Neural crest cell (in vitro differentiated cells): ENCODE measurements around the gene CNGB1. TPM values are rescaled to one million over a fixed set of nuclear protein-coding genes. Genes with fewer than 3 reads are reported as not detected.

ENCODE experiments used
- DNase-seq: peaks from one replicate; pipeline ENCODE4 v3.0.0; 2021; ENCODE audit warnings: low read depth, mixed read lengths, low spot score
- H3K27ac Mint-ChIP-seq: one replicate; pipeline ENCODE4 v1.8.0; 2021; ENCODE audit warnings: mild to moderate bottlenecking, mixed read lengths; ENCODE audit not compliant: unreplicated experiment
- H3K27me3 Mint-ChIP-seq: 2 replicates; pipeline ENCODE4 v1.8.0; 2021; ENCODE audit warnings: low read depth, mild to moderate bottlenecking, mixed read lengths
- H3K36me3 Mint-ChIP-seq: 2 replicates; pipeline ENCODE4 v1.8.0; 2021; ENCODE audit warnings: low read depth, mild to moderate bottlenecking, mixed read lengths
- H3K4me1 Mint-ChIP-seq: 2 replicates; pipeline ENCODE4 v1.8.0; 2021; ENCODE audit warnings: mixed read lengths
- H3K4me3 Mint-ChIP-seq: one replicate; pipeline ENCODE4 v1.8.0; 2021; ENCODE audit warnings: mild to moderate bottlenecking, mixed read lengths
- H3K9me3 Mint-ChIP-seq: 2 replicates; pipeline ENCODE4 v1.8.0; 2021; ENCODE audit warnings: mixed read lengths
- CTCF ChIP-seq: fragments of 200-600 bp; sonication (generic); conservative IDR thresholded peaks from 2 replicates; pipeline ENCODE4 v1.5.0; 2021; ENCODE audit warnings: antibody characterized with exemption, mild to moderate bottlenecking
- total RNA-seq: library from RNA; stranded (reverse); gene quantifications from 2 replicates; pipeline ENCODE4 v1.2.1, GENCODE V29; 2021

Gene CNGB1
- total RNA-seq, 1 donor from 2014 or later = 0.21 TPM

- Mint-ChIP-seq H3K36me3 (no peaks in the 10 kb centered on the region), H3K9me3 (no peaks in the 10 kb centered on the region)
Measured at GRCh38 chr16:57871456-57871855, 99.5 kb downstream of the CNGB1 start.

GRCh38 chr16:57870753-57871454 is 100.0 kb downstream of the CNGB1 start:
- no peaks in the 10 kb centered on the region for H3K36me3 Mint-ChIP-seq
- TF ChIP-seq CTCF = no peak
- no peaks in the 10 kb centered on the region for H3K9me3 Mint-ChIP-seq
- H3K4me1 Mint-ChIP-seq = peaks cover 4% of the 10 kb centered on the region
- H3K27ac Mint-ChIP-seq = no peak overlapping the region
- H3K27me3 Mint-ChIP-seq = peaks cover 26% of the 10 kb centered on the region
- H3K4me3 Mint-ChIP-seq = no peak overlapping the region
- DNase-seq = no peak

More at GRCh38 chr16:57871456-57871855, 99.5 kb downstream of the CNGB1 start:
- Mint-ChIP-seq H3K4me1 (peaks cover 4% of the 10 kb centered on the region), H3K4me3 (no peak overlapping the region), H3K27ac (no peak overlapping the region), H3K27me3 (peaks cover 26% of the 10 kb centered on the region)
- no peak for TF ChIP-seq CTCF
- DNase-seq = no peak

GRCh38 chr16:57868913-57869520 is 101.9 kb downstream of the CNGB1 start:
- Mint-ChIP-seq H3K4me1 (peaks cover 4% of the 10 kb centered on the region), H3K4me3 (no peak overlapping the region), H3K27ac (no peak overlapping the region), H3K27me3 (peaks cover 22% of the 10 kb centered on the region), H3K9me3 (no peaks in the 10 kb centered on the region), H3K36me3 (no peaks in the 10 kb centered on the region)
- no peak for TF ChIP-seq CTCF
- DNase-seq = no peak

GRCh38 chr16:57867000-57867561 is 103.8 kb downstream of the CNGB1 start:
- Mint-ChIP-seq H3K9me3 (no peaks in the 10 kb centered on the region), H3K4me3 (no peak overlapping the region), H3K27ac (no peak overlapping the region), H3K27me3 (peaks cover 4% of the 10 kb centered on the region), H3K36me3 (no peaks in the 10 kb centered on the region), H3K4me1 (peaks cover 17% of the 10 kb centered on the region)
- no peak for TF ChIP-seq CTCF
- DNase-seq = no peak

- Mint-ChIP-seq H3K36me3 (no peaks in the 10 kb centered on the region), H3K27ac (no peak overlapping the region), H3K4me3 (no peak overlapping the region), H3K4me1 (peaks cover 17% of the 10 kb centered on the region), H3K27me3 (no peaks in the 10 kb centered on the region), H3K9me3 (no peaks in the 10 kb centered on the region)
- DNase-seq = no peak
- TF ChIP-seq CTCF = no peak
Measured at GRCh38 chr16:57866529-57866918, 104.4 kb downstream of the CNGB1 start.
